GM12878 (cell line): Measurements from ENCODE around the gene RRM2. TPM values are rescaled to one million over a fixed set of nuclear protein-coding genes. Genes with fewer than 3 reads are reported as not detected.

Source experiments
- ATAC-seq: fragments of 200-7000 bp; cut with Tn5 transposase; 3 replicates; pipeline ENCODE4 v1.9.1; 2020; ENCODE audit warnings: mild to moderate bottlenecking, moderate library complexity
- BruUV-seq: library from RNA; stranded (reverse); fragments of 400-500 nt; replicated peaks from 2 replicates; lab custom pipeline; 2021; lab: Mats Ljungman, UMichigan
- CTCF ChIA-PET: fragments of 300-600 bp; sonication (Branson Sonifier 250); formaldehyde crosslinking; extraction: SDS; loops from one replicate; lab custom pipeline; 2021; ENCODE audit warnings: inconsistent platforms; lab: Yijun Ruan, JAX
- POLR2A ChIA-PET: fragments of 350-600 bp; formaldehyde crosslinking; extraction: SDS; loops from one replicate; lab custom pipeline; 2021; ENCODE audit warnings: inconsistent platforms; lab: Charles Lee
- RAD21 ChIA-PET: fragments of 300-600 bp; sonication (Branson Sonifier 250); formaldehyde crosslinking; loops from one replicate; lab custom pipeline; 2023; ENCODE audit warnings: antibody characterized with exemption; ENCODE audit not compliant: unreplicated experiment; lab: Charles Lee
- SMC1A ChIA-PET: fragments of 300-600 bp; sonication (Branson Sonifier 250); formaldehyde crosslinking; loops from one replicate; lab custom pipeline; 2023; ENCODE audit not compliant: unreplicated experiment, uncharacterized antibody; lab: Charles Lee
- DNase-seq: peaks from one replicate; pipeline ENCODE4 v3.0.0-alpha.2; 2011; ENCODE audit warnings: low read depth, low spot score
- FAIRE-seq: peaks from 3 replicates; lab custom pipeline; 2011; peaks lifted over from hg19 to GRCh38; lab: Jason Lieb, UNC
- H2AFZ ChIP-seq: 2 replicates; pipeline ENCODE4 v1.6.0; 2011; ENCODE audit warnings: low read depth, low read length, control low read depth; ENCODE audit not compliant: control insufficient read depth
- H3K27ac ChIP-seq: 2 replicates; pipeline ENCODE4 v1.5.1; 2011; ENCODE audit warnings: control low read depth; ENCODE audit not compliant: control insufficient read depth, insufficient read depth
- H3K27me3 ChIP-seq, 2 experiments: replicated peaks in 1 of 2; 2 replicates each; pipeline versions ENCODE4 v1.6.0 to v1.6.1; 2011; ENCODE audit warnings: low read length in 1 of 2; ENCODE audit not compliant: control insufficient read depth in 2 of 2, insufficient read depth in 2 of 2
- H3K36me3 ChIP-seq, 2 experiments: 2 replicates each; pipeline ENCODE4 v1.5.1; 2011; ENCODE audit warnings: low read length in 1 of 2; ENCODE audit not compliant: control insufficient read depth in 2 of 2, insufficient read depth in 2 of 2
- H3K4me1 ChIP-seq: 2 replicates; pipeline ENCODE4 v1.6.1; 2011; ENCODE audit warnings: mild to moderate bottlenecking, low read length, moderate library complexity, mixed read lengths; ENCODE audit not compliant: control insufficient read depth, insufficient read depth
- H3K4me2 ChIP-seq: 2 replicates; pipeline ENCODE4 v1.6.0; 2011; ENCODE audit warnings: control low read depth; ENCODE audit not compliant: control insufficient read depth, insufficient read depth
- H3K4me3 ChIP-seq: fragments of 200-600 bp; sonication (generic); 2 replicates; pipeline ENCODE4 v1.5.1; 2016
- H3K79me2 ChIP-seq: 2 replicates; pipeline ENCODE4 v1.6.0; 2011; ENCODE audit warnings: low read length; ENCODE audit not compliant: control insufficient read depth, insufficient read depth
- H3K9ac ChIP-seq: 2 replicates; pipeline ENCODE4 v1.8.0; 2011; ENCODE audit warnings: low read length, control low read depth, mixed read lengths; ENCODE audit not compliant: control insufficient read depth, insufficient read depth
- H3K9me3 ChIP-seq: replicated peaks from 3 replicates; pipeline ENCODE4 v1.5.1; 2011; ENCODE audit warnings: mild to moderate bottlenecking, low read length; ENCODE audit not compliant: control insufficient read depth, insufficient read depth
- H4K20me1 ChIP-seq: 2 replicates; pipeline ENCODE4 v1.6.0; 2011; ENCODE audit not compliant: control insufficient read depth, insufficient read depth
- CBX3 ChIP-seq: fragments of 200-600 bp; sonication (generic); IDR thresholded peaks from 2 replicates; pipeline ENCODE4 v1.6.1; 2016; ENCODE audit warnings: low read depth, borderline replicate concordance
- CREM ChIP-seq: IDR thresholded peaks from 2 replicates; pipeline ENCODE4 v1.6.1; 2014; ENCODE audit warnings: antibody characterized with exemption, low read depth
- DPF2 ChIP-seq: fragments of 450-650 bp; IDR thresholded peaks from 2 replicates; pipeline ENCODE4 v1.6.1; 2017; ENCODE audit warnings: mild to moderate bottlenecking
- FOXM1 ChIP-seq: IDR thresholded peaks from 2 replicates; pipeline ENCODE4 v1.6.1; 2012; ENCODE audit warnings: low read depth, mild to moderate bottlenecking, inconsistent platforms, low read length, moderate library complexity
- GABPA ChIP-seq: IDR thresholded peaks from 2 replicates; pipeline ENCODE4 v1.6.1; 2014; ENCODE audit warnings: antibody characterized with exemption, low read depth, mild to moderate bottlenecking, inconsistent platforms
- HDGF ChIP-seq: fragments of 450-650 bp; IDR thresholded peaks from 2 replicates; pipeline ENCODE4 v1.6.1; 2016; ENCODE audit warnings: antibody characterized with exemption
- KAT2A ChIP-seq: conservative IDR thresholded peaks from 2 replicates; pipeline ENCODE4 v1.6.1; 2011; ENCODE audit warnings: low read depth, low read length; ENCODE audit not compliant: control insufficient read depth
- MTA2 ChIP-seq: fragments of 450-650 bp; IDR thresholded peaks from 2 replicates; pipeline ENCODE4 v1.6.1; 2016; ENCODE audit warnings: low read depth, mild to moderate bottlenecking, moderate library complexity
- MXI1 ChIP-seq: fragments of 150-350 bp; IDR thresholded peaks from 2 replicates; pipeline ENCODE4 v1.6.1; 2011; ENCODE audit warnings: low read depth, mild to moderate bottlenecking, inconsistent platforms, low read length, improper control_type of control experiment
- RUNX3 ChIP-seq: IDR thresholded peaks from 2 replicates; pipeline ENCODE4 v1.6.1; 2012; ENCODE audit warnings: low read length, inconsistent platforms
- SMARCA5 ChIP-seq: fragments of 450-650 bp; IDR thresholded peaks from 2 replicates; pipeline ENCODE4 v1.6.1; 2017; ENCODE audit warnings: mild to moderate bottlenecking
- TCF3 ChIP-seq: IDR thresholded peaks from 2 replicates; pipeline ENCODE4 v1.6.1; 2012; ENCODE audit warnings: low read depth, mild to moderate bottlenecking, low read length, borderline replicate concordance; ENCODE audit not compliant: insufficient read depth
- ZBED1 ChIP-seq: IDR thresholded peaks from 2 replicates; pipeline ENCODE4 v1.6.1; 2016; ENCODE audit warnings: borderline replicate concordance
- ZZZ3 ChIP-seq: IDR thresholded peaks from 2 replicates; pipeline ENCODE4 v1.6.1; 2011; ENCODE audit warnings: low read depth; ENCODE audit not compliant: control insufficient read depth, insufficient read length
- WGBS: methylation state at CpG from one replicate; pipeline ENCODE4 v1.1.6; 2016; ENCODE audit warnings: low lambda C conversion rate; ENCODE audit not compliant: insufficient replicate concordance, insufficient coverage; ENCODE audit errors: missing lambda C conversion rate; 5-methylcytosine and 5-hydroxymethylcytosine counted together
- in situ Hi-C: fragments of 300-500 bp; cut with MboI; formaldehyde crosslinking; loops from 9 replicates; pipeline ENCODE4 v1.14.3; 2018; ENCODE audit warnings: mixed read lengths
- intact Hi-C: fragments of 100-400 bp; cut with micrococcal nuclease; formaldehyde crosslinking; loops from one replicate; pipeline ENCODE4 v1.14.2; 2022; ENCODE audit not compliant: unreplicated experiment
- polyA plus RNA-seq, 11 experiments: library from polyadenylated mRNA; depleted of rRNA in 4 of 11; unstranded in 6 of 11; stranded (reverse) in 5 of 11; fragments of >200 nt; fragmentation: Nextera tagmentation in 4 of 11; fragmentation: Illumina TruSeq in 1 of 11; extraction: Ambion mirVana in 4 of 11; extraction: Trizol in 1 of 11; gene quantifications; 1 replicate in 1 of 11; 2 replicates in 10 of 11; pipeline versions ENCODE4 v1.2.1 to v1.2.3, GENCODE V29; 2011 to 2016; ENCODE audit warnings: inconsistent platforms in 2 of 11, missing spikeins in 2 of 11, low read depth in 1 of 11
- total RNA-seq, 4 experiments: library from RNA; depleted of rRNA in 3 of 4; stranded (reverse); fragments of >200 nt in 3 of 4; fragmentation: Illumina TruSeq in 1 of 4; extraction: Trizol in 1 of 4; gene quantifications; 2 replicates each; pipeline versions ENCODE4 v1.2.1 to v1.2.3, GENCODE V29; 2013 to 2021
- TF ChIP-seq, protein P1 (sequence below): fragments of 450-650 bp; IDR thresholded peaks from 2 replicates; pipeline ENCODE4 v1.6.1; 2017; ENCODE audit warnings: low read depth, mild to moderate bottlenecking, moderate library complexity
- TF ChIP-seq, protein P2 (sequence below): fragments of 450-650 bp; IDR thresholded peaks from 2 replicates; pipeline ENCODE4 v1.6.1; 2014; ENCODE audit warnings: mild to moderate bottlenecking
- TF ChIP-seq, protein P3 (sequence below): fragments of 450-650 bp; formaldehyde crosslinking; IDR thresholded peaks from 2 replicates; pipeline ENCODE4 v1.4.0; 2020; ENCODE audit warnings: mild to moderate bottlenecking, moderate library complexity
- TF ChIP-seq, protein P4 (sequence below): IDR thresholded peaks from 2 replicates; pipeline ENCODE4 v1.6.1; 2012; ENCODE audit warnings: low read length, inconsistent platforms

Gene RRM2
- total and polyA plus RNA-seq, 10 of the 15 experiments (the other 5 are each of a cell fraction or from before 2014, with no cell fraction given): 54.4 to 771 (median 159) TPM

DNA sequence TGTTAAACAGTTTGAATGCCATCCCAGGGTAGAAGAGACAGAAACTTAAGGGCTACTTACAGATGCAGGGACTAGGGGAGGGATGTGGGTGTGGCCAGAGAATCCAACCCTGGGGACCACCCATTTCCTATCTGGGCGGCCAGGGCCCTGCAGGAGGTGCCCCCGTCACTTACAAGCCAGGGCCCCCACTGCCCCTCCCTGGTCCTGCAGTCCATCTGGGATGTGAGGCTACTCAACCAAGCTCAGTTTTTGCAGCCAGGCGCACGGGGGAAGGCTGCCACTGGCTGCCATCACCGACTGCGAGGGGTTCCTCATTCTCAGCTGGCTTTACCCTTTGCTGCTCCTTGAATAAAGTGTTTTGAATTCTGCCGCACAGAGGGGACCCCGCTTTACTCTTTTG lies 42.1 kb downstream of the RRM2 start:
- SMC1A ChIA-PET: interaction anchor here (0.8 to 4.4 kb wide), 2 partner anchors 244 to 270 kb away, joined by 3 to 13 read pairs; no protein-coding TSS in a partner anchor
- no peaks in the 10 kb centered on the region for H4K20me1 ChIP-seq
- CTCF ChIA-PET: interaction anchor here (2.6 kb wide), 1 partner anchor 244 kb away, joined by 16 read pairs; no protein-coding TSS in a partner anchor
- no peak for DNase-seq
- no peak overlapping the region for H2AFZ ChIP-seq
- intact Hi-C loops (no loop called here), in situ Hi-C loops (no loop called here)
- no peak overlapping the region for H3K4me3 ChIP-seq
- no peak for TF ChIP-seq DPF2
- no peak for TF ChIP-seq MTA2
- no peak for TF ChIP-seq FOXM1
- TF ChIP-seq CBX3: no peak
- TF ChIP-seq TCF3: no peak
- no peak for TF ChIP-seq MXI1
- TF ChIP-seq HDGF: no peak
- TF ChIP-seq, protein P1, sequence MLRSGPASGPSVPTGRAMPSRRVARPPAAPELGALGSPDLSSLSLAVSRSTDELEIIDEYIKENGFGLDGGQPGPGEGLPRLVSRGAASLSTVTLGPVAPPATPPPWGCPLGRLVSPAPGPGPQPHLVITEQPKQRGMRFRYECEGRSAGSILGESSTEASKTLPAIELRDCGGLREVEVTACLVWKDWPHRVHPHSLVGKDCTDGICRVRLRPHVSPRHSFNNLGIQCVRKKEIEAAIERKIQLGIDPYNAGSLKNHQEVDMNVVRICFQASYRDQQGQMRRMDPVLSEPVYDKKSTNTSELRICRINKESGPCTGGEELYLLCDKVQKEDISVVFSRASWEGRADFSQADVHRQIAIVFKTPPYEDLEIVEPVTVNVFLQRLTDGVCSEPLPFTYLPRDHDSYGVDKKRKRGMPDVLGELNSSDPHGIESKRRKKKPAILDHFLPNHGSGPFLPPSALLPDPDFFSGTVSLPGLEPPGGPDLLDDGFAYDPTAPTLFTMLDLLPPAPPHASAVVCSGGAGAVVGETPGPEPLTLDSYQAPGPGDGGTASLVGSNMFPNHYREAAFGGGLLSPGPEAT: no peak
- TF ChIP-seq, protein P2, sequence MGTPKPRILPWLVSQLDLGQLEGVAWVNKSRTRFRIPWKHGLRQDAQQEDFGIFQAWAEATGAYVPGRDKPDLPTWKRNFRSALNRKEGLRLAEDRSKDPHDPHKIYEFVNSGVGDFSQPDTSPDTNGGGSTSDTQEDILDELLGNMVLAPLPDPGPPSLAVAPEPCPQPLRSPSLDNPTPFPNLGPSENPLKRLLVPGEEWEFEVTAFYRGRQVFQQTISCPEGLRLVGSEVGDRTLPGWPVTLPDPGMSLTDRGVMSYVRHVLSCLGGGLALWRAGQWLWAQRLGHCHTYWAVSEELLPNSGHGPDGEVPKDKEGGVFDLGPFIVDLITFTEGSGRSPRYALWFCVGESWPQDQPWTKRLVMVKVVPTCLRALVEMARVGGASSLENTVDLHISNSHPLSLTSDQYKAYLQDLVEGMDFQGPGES: no peak
- TF ChIP-seq SMARCA5: no peak
- no peak for TF ChIP-seq ZBED1
- TF ChIP-seq KAT2A: no peak
- no peak for TF ChIP-seq GABPA
- TF ChIP-seq, protein P3, sequence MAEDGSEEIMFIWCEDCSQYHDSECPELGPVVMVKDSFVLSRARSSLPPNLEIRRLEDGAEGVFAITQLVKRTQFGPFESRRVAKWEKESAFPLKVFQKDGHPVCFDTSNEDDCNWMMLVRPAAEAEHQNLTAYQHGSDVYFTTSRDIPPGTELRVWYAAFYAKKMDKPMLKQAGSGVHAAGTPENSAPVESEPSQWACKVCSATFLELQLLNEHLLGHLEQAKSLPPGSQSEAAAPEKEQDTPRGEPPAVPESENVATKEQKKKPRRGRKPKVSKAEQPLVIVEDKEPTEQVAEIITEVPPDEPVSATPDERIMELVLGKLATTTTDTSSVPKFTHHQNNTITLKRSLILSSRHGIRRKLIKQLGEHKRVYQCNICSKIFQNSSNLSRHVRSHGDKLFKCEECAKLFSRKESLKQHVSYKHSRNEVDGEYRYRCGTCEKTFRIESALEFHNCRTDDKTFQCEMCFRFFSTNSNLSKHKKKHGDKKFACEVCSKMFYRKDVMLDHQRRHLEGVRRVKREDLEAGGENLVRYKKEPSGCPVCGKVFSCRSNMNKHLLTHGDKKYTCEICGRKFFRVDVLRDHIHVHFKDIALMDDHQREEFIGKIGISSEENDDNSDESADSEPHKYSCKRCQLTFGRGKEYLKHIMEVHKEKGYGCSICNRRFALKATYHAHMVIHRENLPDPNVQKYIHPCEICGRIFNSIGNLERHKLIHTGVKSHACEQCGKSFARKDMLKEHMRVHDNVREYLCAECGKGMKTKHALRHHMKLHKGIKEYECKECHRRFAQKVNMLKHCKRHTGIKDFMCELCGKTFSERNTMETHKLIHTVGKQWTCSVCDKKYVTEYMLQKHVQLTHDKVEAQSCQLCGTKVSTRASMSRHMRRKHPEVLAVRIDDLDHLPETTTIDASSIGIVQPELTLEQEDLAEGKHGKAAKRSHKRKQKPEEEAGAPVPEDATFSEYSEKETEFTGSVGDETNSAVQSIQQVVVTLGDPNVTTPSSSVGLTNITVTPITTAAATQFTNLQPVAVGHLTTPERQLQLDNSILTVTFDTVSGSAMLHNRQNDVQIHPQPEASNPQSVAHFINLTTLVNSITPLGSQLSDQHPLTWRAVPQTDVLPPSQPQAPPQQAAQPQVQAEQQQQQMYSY (CRISPR knock-in tag): no peak
- TF ChIP-seq ZZZ3: no peak
- TF ChIP-seq, protein P4, sequence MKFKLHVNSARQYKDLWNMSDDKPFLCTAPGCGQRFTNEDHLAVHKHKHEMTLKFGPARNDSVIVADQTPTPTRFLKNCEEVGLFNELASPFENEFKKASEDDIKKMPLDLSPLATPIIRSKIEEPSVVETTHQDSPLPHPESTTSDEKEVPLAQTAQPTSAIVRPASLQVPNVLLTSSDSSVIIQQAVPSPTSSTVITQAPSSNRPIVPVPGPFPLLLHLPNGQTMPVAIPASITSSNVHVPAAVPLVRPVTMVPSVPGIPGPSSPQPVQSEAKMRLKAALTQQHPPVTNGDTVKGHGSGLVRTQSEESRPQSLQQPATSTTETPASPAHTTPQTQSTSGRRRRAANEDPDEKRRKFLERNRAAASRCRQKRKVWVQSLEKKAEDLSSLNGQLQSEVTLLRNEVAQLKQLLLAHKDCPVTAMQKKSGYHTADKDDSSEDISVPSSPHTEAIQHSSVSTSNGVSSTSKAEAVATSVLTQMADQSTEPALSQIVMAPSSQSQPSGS: no peak
- TF ChIP-seq CREM: no peak
- no peak for TF ChIP-seq RUNX3
- no peak overlapping the region for H3K9ac ChIP-seq
- 93% methylated on average over 8 of the region's 8 CpGs for WGBS
- ATAC-seq: no peak
- H3K4me2 ChIP-seq: no peak overlapping the region
- no peaks in the 10 kb centered on the region for H3K27me3 ChIP-seq
- no peaks in the 10 kb centered on the region for H3K79me2 ChIP-seq
- H3K4me1 ChIP-seq: no peaks in the 10 kb centered on the region
- POLR2A ChIA-PET: no interaction called here
- RAD21 ChIA-PET: interaction anchor here (2.9 kb wide), 1 partner anchor 244 kb away, joined by 12 read pairs; no protein-coding TSS in a partner anchor
- BruUV-seq: no TSS peak
- no peaks in the 10 kb centered on the region for H3K9me3 ChIP-seq
- H3K27ac ChIP-seq: no peak overlapping the region
- no peak for FAIRE-seq
- H3K36me3 ChIP-seq: peaks cover 0 to 12% of the 10 kb centered on the region in 2 experiments; a peak in 2 of 4 replicates
